Esophagus squamous epithelium (tissue), 5 donors: ENCODE data around the gene TTYH1. TPM values are rescaled to one million over a fixed set of nuclear protein-coding genes. Genes with fewer than 3 reads are reported as not detected.

Experiments used
- DNase-seq: peaks from one replicate; lab custom pipeline; 2025; lab: John Stamatoyannopoulos, UW
- H3K27ac ChIP-seq, 4 donors: fragments of 200-600 bp; sonication (generic); one replicate each; pipeline ENCODE4 v1.5.1; 2016 to 2019; ENCODE audit warnings: mild to moderate bottlenecking in 1 of 4
- H3K27me3 ChIP-seq, 4 donors: fragments of 200-600 bp; sonication (generic); 1 replicate in 3 of 4; 2 replicates in 1 of 4; pipeline versions ENCODE4 v1.5.1 to v1.6.0; 2017 to 2021; ENCODE audit warnings: antibody characterized with exemption in 1 of 4
- H3K36me3 ChIP-seq, 3 donors: fragments of 200-600 bp; sonication (generic); one replicate each; pipeline ENCODE4 v1.5.1; 2016 to 2019
- H3K4me1 ChIP-seq, 3 donors: fragments of 200-600 bp; sonication (generic); one replicate each; pipeline ENCODE4 v1.5.1; 2017 to 2019
- H3K4me3 ChIP-seq, 4 donors: fragments of 200-600 bp; sonication (generic); 1 replicate in 3 of 4; 2 replicates in 1 of 4; pipeline ENCODE4 v1.5.1; 2016 to 2019; ENCODE audit warnings: mild to moderate bottlenecking in 2 of 4, moderate library complexity in 1 of 4
- H3K9me3 ChIP-seq, 3 donors: fragments of 200-600 bp; sonication (generic); one replicate each; pipeline ENCODE4 v1.5.1; 2016 to 2019
- CTCF ChIP-seq, 6 experiments: fragments of 450-650 bp in 4 of 6; fragments of 200-600 bp in 2 of 6; sonication (generic) in 2 of 6; IDR thresholded peaks; one replicate each; pipeline ENCODE4 v1.5.1; 2016 to 2019; ENCODE audit warnings: antibody characterized with exemption in 6 of 6, mild to moderate bottlenecking in 4 of 6, moderate library complexity in 4 of 6
- POLR2A ChIP-seq, 4 donors: fragments of 450-650 bp; IDR thresholded peaks; one replicate each; pipeline ENCODE4 v1.6.1; 2017; ENCODE audit warnings: antibody characterized with exemption in 4 of 4, mild to moderate bottlenecking in 4 of 4, moderate library complexity in 3 of 4
- WGBS, 2 donors: methylation state at CpG; one replicate each; pipeline ENCODE4 v1.1.5; 2018; 5-methylcytosine and 5-hydroxymethylcytosine counted together
- intact Hi-C: fragments of 100-400 bp; cut with DNase I; formaldehyde crosslinking; loops from one replicate; pipeline ENCODE4 v1.15.0; 2022
- total RNA-seq, 4 donors: library from RNA; depleted of rRNA; stranded (reverse); fragments of >200 nt; gene quantifications; one replicate each; pipeline ENCODE4 v1.1.0, GENCODE V29; 2016
- donor health status: DM: yes; HTN: yes; CAD: no.

The TTYH1 gene
- total RNA-seq, 4 donors from 2014 or later, result 0.44 to 4.4 (median 2.0) TPM; not detected in 1

GRCh38 chr19:54411033-54411432, 4.2 kb upstream of the TTYH1 start:
- peaks cover 0 to 50% (median 4%) of the 10 kb centered on the region in 4 donors for H3K27me3 ChIP-seq
- no peak for DNase-seq
- no peak for TF ChIP-seq POLR2A (IDR thresholded peaks at IDR 0.05)
- intact Hi-C loops, result no loop called here
- H3K9me3 ChIP-seq, result no peaks in the 10 kb centered on the region
- H3K27ac ChIP-seq, result no peak overlapping the region
- no peaks in the 10 kb centered on the region for H3K36me3 ChIP-seq
- H3K4me3 ChIP-seq, result no peak overlapping the region
- peaks cover 0 to 12% (median 0%) of the 10 kb centered on the region in 3 donors for H3K4me1 ChIP-seq

- Histone ChIP-seq H3K36me3 (no peaks in the 10 kb centered on the region), H3K27me3 (peaks cover 0 to 68% (median 8%) of the 10 kb centered on the region in 4 donors), H3K4me3 (no peak overlapping the region), H3K27ac (no peak overlapping the region), H3K9me3 (no peaks in the 10 kb centered on the region), H3K4me1 (peaks cover 0 to 18% (median 0%) of the 10 kb centered on the region in 3 donors)
- WGBS, 2 donors, result 52 to 55% methylated on average over 4 of the region's 4 CpGs
- TF ChIP-seq POLR2A (IDR thresholded peaks at IDR 0.05) (no peak), CTCF (IDR thresholded peaks at IDR 0.05) (no peak)
- intact Hi-C loops, result no loop called here
- no peak for DNase-seq
These were observed 2.4 kb upstream of the TTYH1 start for GRCh38 chr19:54412877-54413276.

- H3K36me3 ChIP-seq, result no peaks in the 10 kb centered on the region
- intact Hi-C loops, result no loop called here
- no peak overlapping the region for H3K27ac ChIP-seq
- H3K4me3 ChIP-seq, result no peak overlapping the region
- no peaks in the 10 kb centered on the region for H3K9me3 ChIP-seq
- 90 to 91% methylated on average over 4 of the region's 4 CpGs for WGBS, 2 donors
- peaks cover 0 to 30% (median 0%) of the 10 kb centered on the region in 3 donors for H3K4me1 ChIP-seq
- no peak for TF ChIP-seq CTCF (IDR thresholded peaks at IDR 0.05)
- TF ChIP-seq POLR2A (IDR thresholded peaks at IDR 0.05), result no peak
- DNase-seq, result no peak
- H3K27me3 ChIP-seq, result peaks cover 0 to 81% (median 8%) of the 10 kb centered on the region in 4 donors
These were observed 1.1 kb upstream of the TTYH1 start for GRCh38 chr19:54414156-54414555.

GRCh38 chr19:54415901-54416673, 823 bp downstream of the TTYH1 start:
- Histone ChIP-seq H3K4me3 (peak overlapping the region in 1 of 4 donors; percentile 24), H3K9me3 (no peaks in the 10 kb centered on the region), H3K4me1 (peaks cover 0 to 40% (median 0%) of the 10 kb centered on the region in 3 donors), H3K36me3 (no peaks in the 10 kb centered on the region), H3K27me3 (peaks cover 0 to 91% (median 11%) of the 10 kb centered on the region in 4 donors), H3K27ac (no peak overlapping the region)
- 3 to 5% methylated on average over 12 to 17 of the region's 28 CpGs for WGBS, 2 donors
- TF ChIP-seq CTCF (IDR thresholded peaks at IDR 0.05) (no peak), POLR2A (IDR thresholded peaks at IDR 0.05) (no peak)
- DNase-seq, result no peak
- intact Hi-C loops, result no loop called here

- TF ChIP-seq CTCF (IDR thresholded peaks at IDR 0.05) (no peak), POLR2A (IDR thresholded peaks at IDR 0.05) (no peak)
- Histone ChIP-seq H3K4me3 (no peak overlapping the region), H3K27me3 (peaks cover 0 to 93% (median 11%) of the 10 kb centered on the region in 4 donors), H3K36me3 (no peaks in the 10 kb centered on the region), H3K27ac (no peak overlapping the region), H3K9me3 (no peaks in the 10 kb centered on the region), H3K4me1 (peaks cover 0 to 41% (median 0%) of the 10 kb centered on the region in 3 donors)
- intact Hi-C loops, result no loop called here
- no peak for DNase-seq
- 68 to 79% methylated on average over 7 to 11 of the region's 44 CpGs for WGBS, 2 donors
These were observed 1.6 kb downstream of the TTYH1 start for GRCh38 chr19:54416695-54417491.
